Fibroblast of lung (primary cell): ENCODE measurements around the gene ME1. TPM values are rescaled to one million over a fixed set of nuclear protein-coding genes. Genes with fewer than 3 reads are reported as not detected.

Source experiments
- DNase-seq, 2 donors: peaks; one replicate each; pipeline versions ENCODE4 v3.0.0 to v3.0.0-alpha.2; 2010; ENCODE audit warnings: low read depth in 2 of 2
- H2AFZ ChIP-seq: 2 replicates; pipeline ENCODE4 v1.5.1; 2012; ENCODE audit warnings: low read length, control low read depth, inconsistent platforms
- H3K27ac ChIP-seq: 2 replicates; pipeline ENCODE4 v1.5.1; 2011; ENCODE audit warnings: low read length, control low read depth; ENCODE audit not compliant: insufficient read depth
- H3K27me3 ChIP-seq: 2 replicates; pipeline ENCODE4 v1.5.1; 2011; ENCODE audit warnings: mild to moderate bottlenecking, low read length; ENCODE audit not compliant: control insufficient read depth, insufficient read depth
- H3K36me3 ChIP-seq: 2 replicates; pipeline ENCODE4 v1.5.1; 2011; ENCODE audit warnings: low read length; ENCODE audit not compliant: control insufficient read depth, insufficient read depth
- H3K4me1 ChIP-seq: 2 replicates; pipeline ENCODE4 v1.5.1; 2011; ENCODE audit warnings: low read length; ENCODE audit not compliant: control insufficient read depth, insufficient read depth; ENCODE audit errors: extremely low read depth
- H3K4me2 ChIP-seq: 2 replicates; pipeline ENCODE4 v1.5.1; 2011; ENCODE audit warnings: low read length, control low read depth; ENCODE audit not compliant: insufficient read depth; ENCODE audit errors: extremely low read depth
- H3K4me3 ChIP-seq, 4 experiments: fragments of 200-600 bp in 1 of 4; sonication (generic) in 1 of 4; replicated peaks in 1 of 4; 2 replicates each; pipeline ENCODE4 v1.5.1; 2011 to 2016; ENCODE audit warnings: low read length in 4 of 4, low read depth in 3 of 4, mild to moderate bottlenecking in 3 of 4, control low read depth in 2 of 4, inconsistent platforms in 1 of 4, mixed read lengths in 1 of 4; ENCODE audit not compliant: insufficient read depth in 1 of 4; ENCODE audit errors: control extremely low read depth in 1 of 4
- H3K79me2 ChIP-seq: 2 replicates; pipeline ENCODE4 v1.5.1; 2012; ENCODE audit warnings: mild to moderate bottlenecking, low read length, inconsistent platforms; ENCODE audit not compliant: control insufficient read depth, insufficient read depth
- H3K9ac ChIP-seq: 2 replicates; pipeline ENCODE4 v1.5.1; 2011; ENCODE audit warnings: mild to moderate bottlenecking, low read length, control low read depth; ENCODE audit not compliant: insufficient read depth
- H3K9me3 ChIP-seq: 2 replicates; pipeline ENCODE4 v1.5.1; 2012; ENCODE audit warnings: low read depth, low read length; ENCODE audit not compliant: control insufficient read depth, insufficient read depth
- H4K20me1 ChIP-seq: 2 replicates; pipeline ENCODE4 v1.5.1; 2011; ENCODE audit warnings: low read length; ENCODE audit not compliant: control insufficient read depth, insufficient read depth; ENCODE audit errors: extremely low read depth
- EZH2 ChIP-seq: IDR thresholded peaks from 2 replicates; pipeline ENCODE4 v1.5.1; 2012; ENCODE audit warnings: low read length, control low read depth, mild to moderate bottlenecking; ENCODE audit errors: missing control alignments
- polyA plus RNA-seq, 2 donors: library from polyadenylated mRNA; depleted of rRNA in 1 of 2; stranded (reverse) in 1 of 2; unstranded in 1 of 2; fragments of >200 nt; gene quantifications; 2 replicates each; pipeline ENCODE4 v1.2.1, GENCODE V29; 2011 to 2012; ENCODE audit warnings: missing spikeins in 1 of 2
- total RNA-seq: library from RNA; depleted of rRNA; stranded (reverse); fragments of >200 nt; gene quantifications from 2 replicates; pipeline ENCODE4 v1.2.1, GENCODE V29; 2014
- TF ChIP-seq, protein P1 (sequence below), 2 donors: IDR thresholded peaks in 1 of 2; conservative IDR thresholded peaks in 1 of 2; 1 replicate in 1 of 2; 2 replicates in 1 of 2; pipeline ENCODE4 v1.5.1; 2011 to 2012; ENCODE audit warnings: low read length in 2 of 2, control low read depth in 1 of 2, inconsistent platforms in 1 of 2, low read depth in 1 of 2, mild to moderate bottlenecking in 1 of 2

ME1 gene
- total and polyA plus RNA-seq, 2 donors (not counting 1 experiment from before 2014, with no cell fraction given), result 35.8 to 44.3 TPM

DNA sequence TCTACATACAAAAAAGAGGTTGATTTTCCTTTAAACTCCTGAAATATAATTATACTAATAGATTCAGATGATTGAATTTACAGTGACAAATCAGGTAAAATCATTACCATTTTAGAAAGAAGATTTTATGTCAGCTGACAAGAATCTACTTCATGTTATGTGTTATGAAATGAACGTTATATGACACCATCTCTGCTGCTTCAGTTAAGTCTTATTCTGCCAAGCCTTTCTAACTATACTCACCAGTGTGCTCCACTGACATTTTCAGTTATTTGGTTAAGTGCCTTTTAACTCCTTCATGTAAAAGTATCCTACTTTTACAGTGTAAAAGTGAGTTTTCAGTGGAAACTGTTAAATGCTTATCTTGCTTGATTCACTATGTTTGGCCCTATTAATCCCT, 157.3 kb downstream of the ME1 start:
- peak; percentile 16 to 76 for DNase-seq
- no peak overlapping the region for H3K4me3 ChIP-seq
- no peak overlapping the region for H2AFZ ChIP-seq

DNA sequence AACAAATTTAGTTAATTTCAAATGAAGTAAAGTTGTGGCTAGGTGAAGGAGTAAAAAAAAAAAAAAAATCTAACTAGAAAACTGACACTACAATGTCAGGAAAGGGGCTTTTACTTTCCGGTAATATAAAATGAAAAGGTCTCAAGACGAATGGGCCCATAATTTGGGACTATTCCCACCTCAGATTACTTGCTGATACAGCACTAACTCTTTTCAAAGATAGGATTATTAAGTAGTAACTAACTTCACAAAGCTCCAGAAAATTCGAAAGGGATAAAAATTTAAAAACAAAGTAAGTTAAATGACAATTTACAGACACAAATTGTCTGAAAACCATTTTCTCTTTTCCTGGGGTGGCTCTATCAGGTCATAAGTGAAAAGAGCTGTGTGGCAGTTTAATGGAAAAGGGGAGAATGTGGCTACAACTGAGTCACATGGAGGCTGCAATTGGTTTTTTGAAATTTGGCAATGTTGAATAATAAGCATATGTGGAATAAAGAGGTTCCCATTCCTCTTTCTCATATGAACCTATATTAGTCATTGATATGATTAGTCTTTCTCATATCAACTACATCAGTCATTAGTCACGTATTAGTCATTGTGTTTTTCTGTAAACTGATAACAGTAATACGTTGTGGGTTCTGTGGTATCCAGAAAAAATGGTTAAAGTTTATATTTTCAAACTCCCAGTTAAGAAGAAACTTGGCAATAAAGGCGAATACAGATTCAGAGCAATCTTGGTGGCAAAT, 159.7 kb downstream of the ME1 start:
- Histone ChIP-seq H2AFZ (no peak overlapping the region), H4K20me1 (no peaks in the 10 kb centered on the region), H3K9ac (no peak overlapping the region), H3K79me2 (no peaks in the 10 kb centered on the region), H3K4me3 (no peak overlapping the region), H3K9me3 (no peaks in the 10 kb centered on the region), H3K4me1 (peaks cover 3% of the 10 kb centered on the region), H3K27me3 (no peaks in the 10 kb centered on the region), H3K27ac (no peak overlapping the region), H3K36me3 (no peaks in the 10 kb centered on the region), H3K4me2 (peak overlapping the region; percentile 21)
- TF ChIP-seq, protein P1, sequence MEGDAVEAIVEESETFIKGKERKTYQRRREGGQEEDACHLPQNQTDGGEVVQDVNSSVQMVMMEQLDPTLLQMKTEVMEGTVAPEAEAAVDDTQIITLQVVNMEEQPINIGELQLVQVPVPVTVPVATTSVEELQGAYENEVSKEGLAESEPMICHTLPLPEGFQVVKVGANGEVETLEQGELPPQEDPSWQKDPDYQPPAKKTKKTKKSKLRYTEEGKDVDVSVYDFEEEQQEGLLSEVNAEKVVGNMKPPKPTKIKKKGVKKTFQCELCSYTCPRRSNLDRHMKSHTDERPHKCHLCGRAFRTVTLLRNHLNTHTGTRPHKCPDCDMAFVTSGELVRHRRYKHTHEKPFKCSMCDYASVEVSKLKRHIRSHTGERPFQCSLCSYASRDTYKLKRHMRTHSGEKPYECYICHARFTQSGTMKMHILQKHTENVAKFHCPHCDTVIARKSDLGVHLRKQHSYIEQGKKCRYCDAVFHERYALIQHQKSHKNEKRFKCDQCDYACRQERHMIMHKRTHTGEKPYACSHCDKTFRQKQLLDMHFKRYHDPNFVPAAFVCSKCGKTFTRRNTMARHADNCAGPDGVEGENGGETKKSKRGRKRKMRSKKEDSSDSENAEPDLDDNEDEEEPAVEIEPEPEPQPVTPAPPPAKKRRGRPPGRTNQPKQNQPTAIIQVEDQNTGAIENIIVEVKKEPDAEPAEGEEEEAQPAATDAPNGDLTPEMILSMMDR (conservative IDR thresholded peaks at IDR 0.05 in 1 of 2, IDR thresholded peaks at IDR 0.05 in 1 of 2; ENCODE audit: low read depth in 1 of 2, low read length in 2 of 2), result no peak
- no peak for TF ChIP-seq EZH2
- peak; percentile 92 to 94 for DNase-seq

More for the DNA sequence above, 157.3 kb downstream of the ME1 start:
- no peak overlapping the region for H3K9ac ChIP-seq
- H3K4me1 ChIP-seq, result peaks cover 3% of the 10 kb centered on the region
- TF ChIP-seq, protein P1 (conservative IDR thresholded peaks at IDR 0.05 in 1 of 2, IDR thresholded peaks at IDR 0.05 in 1 of 2; ENCODE audit: low read depth in 1 of 2, low read length in 2 of 2), result no peak
- TF ChIP-seq EZH2, result no peak
- H3K27me3 ChIP-seq, result no peaks in the 10 kb centered on the region
- H3K79me2 ChIP-seq, result no peaks in the 10 kb centered on the region
- no peaks in the 10 kb centered on the region for H3K9me3 ChIP-seq
- H4K20me1 ChIP-seq, result no peaks in the 10 kb centered on the region
- H3K4me2 ChIP-seq, result no peak overlapping the region
- no peaks in the 10 kb centered on the region for H3K36me3 ChIP-seq
- H3K27ac ChIP-seq, result no peak overlapping the region

DNA sequence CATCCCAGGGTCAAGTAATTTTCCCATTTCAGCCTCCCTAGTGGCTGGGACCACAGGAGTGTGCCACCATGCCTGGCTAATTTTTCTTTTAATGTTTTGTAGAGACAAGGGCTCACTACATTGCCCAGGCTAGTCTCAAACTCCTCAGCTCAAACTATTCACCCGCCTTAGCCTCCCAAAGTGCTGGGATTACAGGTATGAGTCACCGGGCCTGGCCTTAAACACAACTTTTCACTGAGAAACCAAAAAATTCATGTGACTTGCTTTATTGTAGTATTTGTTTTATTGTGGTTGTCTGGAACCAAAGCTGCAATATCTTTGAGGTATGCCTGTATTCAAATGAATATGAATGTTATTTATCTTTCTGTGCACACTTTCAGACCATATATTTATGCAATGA, 165.5 kb downstream of the ME1 start:
- no peak overlapping the region for H3K4me2 ChIP-seq
- H3K9ac ChIP-seq, result no peak overlapping the region
- H3K36me3 ChIP-seq, result no peaks in the 10 kb centered on the region
- H4K20me1 ChIP-seq, result no peaks in the 10 kb centered on the region
- H3K4me1 ChIP-seq, result peaks cover 3% of the 10 kb centered on the region
- no peak overlapping the region for H3K4me3 ChIP-seq
- TF ChIP-seq, protein P1 (conservative IDR thresholded peaks at IDR 0.05 in 1 of 2, IDR thresholded peaks at IDR 0.05 in 1 of 2; ENCODE audit: low read depth in 1 of 2, low read length in 2 of 2), result no peak
- TF ChIP-seq EZH2, result no peak
- H3K9me3 ChIP-seq, result no peaks in the 10 kb centered on the region
- H3K79me2 ChIP-seq, result no peaks in the 10 kb centered on the region
- H2AFZ ChIP-seq, result no peak overlapping the region
- DNase-seq, result peak; percentile 39 to 75
- no peaks in the 10 kb centered on the region for H3K27me3 ChIP-seq
- H3K27ac ChIP-seq, result no peak overlapping the region
